ENCODE data around the gene GAL3ST3. TPM values are rescaled to one million over a fixed set of nuclear protein-coding genes. Genes with fewer than 3 reads are reported as not detected.

GAL3ST3 gene
- total and polyA plus RNA-seq, 2 donors (not counting 1 experiment from before 2014, with no cell fraction given) = not detected

- Mint-ChIP-seq H3K4me3 (no peak overlapping the region), H3K27me3 (no peaks in the 10 kb centered on the region), H3K4me1 (peaks cover 86% of the 10 kb centered on the region), H3K27ac (peak overlapping the region; percentile 41), H3K9me3 (ENCODE audit: insufficient read depth) (no peaks in the 10 kb centered on the region)
- H3K79me2 ChIP-seq (ENCODE audit: control insufficient read depth, insufficient read depth, low read length) = peaks cover 93% of the 10 kb centered on the region
- ChIA-PET CTCF (interaction anchor here (1.2 kb wide), 1 partner anchor 14 kb away, joined by 4 read pairs; no protein-coding TSS in a partner anchor), POLR2A (interaction anchor here (0.7 to 1.4 kb wide), 4 partner anchors 20 to 51 kb away, joined by 3 to 7 read pairs (median 4); partner anchors contain the start of gene SF3B2)
- intact Hi-C loops (cut with micrococcal nuclease) = no loop called here
- peaks cover 1 to 4% of the 10 kb centered on the region in 2 experiments for H3K36me3 ChIP-seq (replicated peaks in 1 of 2; ENCODE audit: control extremely low read depth in 1 of 2, control insufficient read depth in 1 of 2, extremely low read depth in 1 of 2, insufficient read depth in 2 of 2, low read length in 1 of 2)
- peaks cover 4% of the 10 kb centered on the region for H4K20me1 ChIP-seq (ENCODE audit: control insufficient read depth, insufficient read depth, low read length, poor library complexity, severe bottlenecking)
- H3K4me3 ChIP-seq (ENCODE audit: control extremely low read depth in 1 of 5, extremely low read depth in 1 of 5, insufficient read depth in 1 of 5, low read depth in 2 of 5, low read length in 4 of 5) = no peak overlapping the region
- peaks cover 73 to 82% of the 10 kb centered on the region in 2 donors for H3K4me1 ChIP-seq (ENCODE audit: control insufficient read depth in 2 of 2, insufficient read depth in 2 of 2, low read length in 2 of 2)
- H3K27me3 ChIP-seq (replicated peaks in 1 of 4; ENCODE audit: control extremely low read depth in 1 of 4, control insufficient read depth in 3 of 4, insufficient read depth in 4 of 4, low read length in 3 of 4) = no peaks in the 10 kb centered on the region
- WGBS (ENCODE audit: insufficient coverage) = no CpG with 5 or more reads among the region's 3 CpGs
- H3K9me3 ChIP-seq (ENCODE audit: control extremely low read depth in 1 of 3, control insufficient read depth in 2 of 3, insufficient read depth in 1 of 3, low read length in 2 of 3) = no peaks in the 10 kb centered on the region
- H3K27ac ChIP-seq (ENCODE audit: low read length in 2 of 2) = peak overlapping the region in 1 of 2 donors; percentile 93
- ATAC-seq (ENCODE audit: low read depth) (no peak), DNase-seq (no peak)
- peak overlapping the region; percentile 81 for H3K4me2 ChIP-seq (replicated peaks; ENCODE audit: low read depth, low read length, poor library complexity, severe bottlenecking)
- H3K9ac ChIP-seq (ENCODE audit: low read length) = no peak overlapping the region
- no peak overlapping the region for H2AFZ ChIP-seq (ENCODE audit: insufficient read depth, low read depth, low read length, poor library complexity, severe bottlenecking)
- TF ChIP-seq, protein P1, sequence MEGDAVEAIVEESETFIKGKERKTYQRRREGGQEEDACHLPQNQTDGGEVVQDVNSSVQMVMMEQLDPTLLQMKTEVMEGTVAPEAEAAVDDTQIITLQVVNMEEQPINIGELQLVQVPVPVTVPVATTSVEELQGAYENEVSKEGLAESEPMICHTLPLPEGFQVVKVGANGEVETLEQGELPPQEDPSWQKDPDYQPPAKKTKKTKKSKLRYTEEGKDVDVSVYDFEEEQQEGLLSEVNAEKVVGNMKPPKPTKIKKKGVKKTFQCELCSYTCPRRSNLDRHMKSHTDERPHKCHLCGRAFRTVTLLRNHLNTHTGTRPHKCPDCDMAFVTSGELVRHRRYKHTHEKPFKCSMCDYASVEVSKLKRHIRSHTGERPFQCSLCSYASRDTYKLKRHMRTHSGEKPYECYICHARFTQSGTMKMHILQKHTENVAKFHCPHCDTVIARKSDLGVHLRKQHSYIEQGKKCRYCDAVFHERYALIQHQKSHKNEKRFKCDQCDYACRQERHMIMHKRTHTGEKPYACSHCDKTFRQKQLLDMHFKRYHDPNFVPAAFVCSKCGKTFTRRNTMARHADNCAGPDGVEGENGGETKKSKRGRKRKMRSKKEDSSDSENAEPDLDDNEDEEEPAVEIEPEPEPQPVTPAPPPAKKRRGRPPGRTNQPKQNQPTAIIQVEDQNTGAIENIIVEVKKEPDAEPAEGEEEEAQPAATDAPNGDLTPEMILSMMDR (IDR thresholded peaks at IDR 0.05) = no peak
- TF ChIP-seq EZH2 (IDR thresholded peaks at IDR 0.05; ENCODE audit: borderline replicate concordance, insufficient read depth, low read depth, low read length, poor library complexity, severe bottlenecking) = no peak
Observed at GRCh38 chr11:66084821-66085475, 36.0 kb upstream of the GAL3ST3 start.

DNA sequence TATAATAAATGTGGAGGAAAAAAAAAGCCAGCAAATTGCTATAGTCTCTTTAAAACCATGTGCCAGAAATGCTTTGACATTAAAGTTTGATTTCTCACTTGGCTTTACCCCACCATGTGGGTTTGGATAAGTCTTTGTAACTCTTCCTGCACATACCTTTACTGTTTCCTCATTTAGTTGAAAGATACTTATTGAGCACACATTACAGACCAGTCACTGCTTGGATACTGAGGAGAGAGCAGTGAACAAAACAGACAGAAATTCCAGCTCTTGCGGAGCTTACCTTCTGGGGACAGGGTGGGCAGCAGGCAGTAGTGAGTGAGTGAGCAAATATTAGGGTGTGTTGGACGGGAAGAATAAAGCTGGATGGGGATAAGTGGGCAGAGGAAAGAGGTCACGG, 34.8 kb upstream of the GAL3ST3 start:
- Mint-ChIP-seq H3K9me3 (ENCODE audit: insufficient read depth) (no peaks in the 10 kb centered on the region), H3K27ac (peak overlapping the region; percentile 92), H3K27me3 (no peaks in the 10 kb centered on the region), H3K4me3 (peak overlapping the region; percentile 48), H3K4me1 (peaks cover 89% of the 10 kb centered on the region)
- no peak overlapping the region for H2AFZ ChIP-seq (ENCODE audit: insufficient read depth, low read depth, low read length, poor library complexity, severe bottlenecking)
- no peak overlapping the region for H3K4me3 ChIP-seq (ENCODE audit: control extremely low read depth in 1 of 5, extremely low read depth in 1 of 5, insufficient read depth in 1 of 5, low read depth in 2 of 5, low read length in 4 of 5)
- H3K27me3 ChIP-seq (replicated peaks in 1 of 4; ENCODE audit: control extremely low read depth in 1 of 4, control insufficient read depth in 3 of 4, insufficient read depth in 4 of 4, low read length in 3 of 4) = no peaks in the 10 kb centered on the region
- peak overlapping the region; percentile 45 to 93 for H3K27ac ChIP-seq (ENCODE audit: low read length in 2 of 2)
- 100% methylated on average over 3 of the region's 3 CpGs for WGBS (ENCODE audit: insufficient coverage)
- DNase-seq (no peak), ATAC-seq (ENCODE audit: low read depth) (no peak)
- CTCF ChIA-PET = interaction anchor here (1.2 to 5.3 kb wide), 4 partner anchors 13 to 51 kb away, joined by 3 to 35 read pairs (median 4); partner anchors contain the start of gene PACS1
- TF ChIP-seq EZH2 (IDR thresholded peaks at IDR 0.05; ENCODE audit: borderline replicate concordance, insufficient read depth, low read depth, low read length, poor library complexity, severe bottlenecking) = no peak
- TF ChIP-seq, protein P1 (IDR thresholded peaks at IDR 0.05) = no peak
- H3K4me2 ChIP-seq (replicated peaks; ENCODE audit: low read depth, low read length, poor library complexity, severe bottlenecking) = peak overlapping the region; percentile 81
- POLR2A ChIA-PET = interaction anchor here (0.5 to 1.4 kb wide), 2 partner anchors 52 to 276 kb away, joined by 3 to 7 read pairs; no protein-coding TSS in a partner anchor
- H3K9me3 ChIP-seq (ENCODE audit: control extremely low read depth in 1 of 3, control insufficient read depth in 2 of 3, insufficient read depth in 1 of 3, low read length in 2 of 3) = no peaks in the 10 kb centered on the region
- H3K9ac ChIP-seq (ENCODE audit: low read length) = no peak overlapping the region
- no peaks in the 10 kb centered on the region for H4K20me1 ChIP-seq (ENCODE audit: control insufficient read depth, insufficient read depth, low read length, poor library complexity, severe bottlenecking)
- intact Hi-C loops (cut with micrococcal nuclease) = no loop called here
- peaks cover 79 to 86% of the 10 kb centered on the region in 2 donors for H3K4me1 ChIP-seq (ENCODE audit: control insufficient read depth in 2 of 2, insufficient read depth in 2 of 2, low read length in 2 of 2)
- H3K79me2 ChIP-seq (ENCODE audit: control insufficient read depth, insufficient read depth, low read length) = peaks cover 93% of the 10 kb centered on the region
- H3K36me3 ChIP-seq (replicated peaks in 1 of 2; ENCODE audit: control extremely low read depth in 1 of 2, control insufficient read depth in 1 of 2, extremely low read depth in 1 of 2, insufficient read depth in 2 of 2, low read length in 1 of 2) = peaks cover 1 to 4% of the 10 kb centered on the region in 2 experiments
